GM12873 (cell line): ENCODE results near the gene MSL1.

Source experiments
- TF ChIP-seq, protein P1 (sequence below): IDR thresholded peaks from 2 replicates; pipeline ENCODE4 v1.5.1; 2012; ENCODE audit warnings: low read depth, mild to moderate bottlenecking, moderate library complexity, low read length, control low read depth; ENCODE audit not compliant: insufficient read depth; ENCODE audit errors: missing control alignments

Gene MSL1

DNA sequence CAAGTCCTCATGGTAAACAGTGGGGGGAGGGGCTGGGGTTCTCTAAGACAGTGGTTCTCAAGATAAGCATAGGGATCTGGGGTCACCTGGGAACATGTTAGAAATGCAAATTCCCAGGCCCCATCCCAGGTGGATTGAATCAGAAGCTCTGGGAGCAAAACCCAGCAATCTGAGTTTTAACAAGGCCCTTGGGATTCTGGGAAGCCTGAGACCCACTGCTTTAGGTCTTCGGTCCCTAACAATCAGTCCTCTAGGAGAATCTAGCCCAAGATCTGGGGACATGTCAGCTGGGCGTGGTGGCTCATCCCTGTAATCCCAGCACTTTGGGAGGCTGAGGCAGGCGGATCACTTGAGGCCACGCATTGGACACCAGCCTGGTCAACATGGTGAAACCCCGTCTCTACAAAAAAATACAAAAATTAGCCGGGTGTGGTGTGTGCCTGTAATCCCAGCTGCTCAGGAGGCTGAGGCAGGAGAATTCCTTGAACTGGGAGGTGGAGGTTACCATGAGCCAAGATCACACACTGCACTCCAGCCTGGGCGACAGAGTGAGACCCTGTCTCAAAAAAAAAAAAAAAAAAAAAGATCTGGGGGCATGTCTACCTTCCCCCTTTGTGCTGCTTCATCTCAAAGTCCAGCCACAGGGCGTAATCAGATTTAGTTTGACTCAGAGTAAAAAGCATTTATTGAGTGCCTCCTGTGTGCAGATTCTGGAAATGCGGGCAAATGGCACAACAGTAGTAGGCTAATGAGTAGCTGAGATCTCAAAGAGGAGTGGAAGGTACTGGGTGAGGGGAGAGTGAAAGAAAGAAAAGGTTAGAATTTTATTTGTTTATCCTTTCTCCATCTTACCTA, 12.6 kb upstream of the MSL1 start:
- TF ChIP-seq, protein P1, sequence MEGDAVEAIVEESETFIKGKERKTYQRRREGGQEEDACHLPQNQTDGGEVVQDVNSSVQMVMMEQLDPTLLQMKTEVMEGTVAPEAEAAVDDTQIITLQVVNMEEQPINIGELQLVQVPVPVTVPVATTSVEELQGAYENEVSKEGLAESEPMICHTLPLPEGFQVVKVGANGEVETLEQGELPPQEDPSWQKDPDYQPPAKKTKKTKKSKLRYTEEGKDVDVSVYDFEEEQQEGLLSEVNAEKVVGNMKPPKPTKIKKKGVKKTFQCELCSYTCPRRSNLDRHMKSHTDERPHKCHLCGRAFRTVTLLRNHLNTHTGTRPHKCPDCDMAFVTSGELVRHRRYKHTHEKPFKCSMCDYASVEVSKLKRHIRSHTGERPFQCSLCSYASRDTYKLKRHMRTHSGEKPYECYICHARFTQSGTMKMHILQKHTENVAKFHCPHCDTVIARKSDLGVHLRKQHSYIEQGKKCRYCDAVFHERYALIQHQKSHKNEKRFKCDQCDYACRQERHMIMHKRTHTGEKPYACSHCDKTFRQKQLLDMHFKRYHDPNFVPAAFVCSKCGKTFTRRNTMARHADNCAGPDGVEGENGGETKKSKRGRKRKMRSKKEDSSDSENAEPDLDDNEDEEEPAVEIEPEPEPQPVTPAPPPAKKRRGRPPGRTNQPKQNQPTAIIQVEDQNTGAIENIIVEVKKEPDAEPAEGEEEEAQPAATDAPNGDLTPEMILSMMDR = peak; percentile 41

DNA sequence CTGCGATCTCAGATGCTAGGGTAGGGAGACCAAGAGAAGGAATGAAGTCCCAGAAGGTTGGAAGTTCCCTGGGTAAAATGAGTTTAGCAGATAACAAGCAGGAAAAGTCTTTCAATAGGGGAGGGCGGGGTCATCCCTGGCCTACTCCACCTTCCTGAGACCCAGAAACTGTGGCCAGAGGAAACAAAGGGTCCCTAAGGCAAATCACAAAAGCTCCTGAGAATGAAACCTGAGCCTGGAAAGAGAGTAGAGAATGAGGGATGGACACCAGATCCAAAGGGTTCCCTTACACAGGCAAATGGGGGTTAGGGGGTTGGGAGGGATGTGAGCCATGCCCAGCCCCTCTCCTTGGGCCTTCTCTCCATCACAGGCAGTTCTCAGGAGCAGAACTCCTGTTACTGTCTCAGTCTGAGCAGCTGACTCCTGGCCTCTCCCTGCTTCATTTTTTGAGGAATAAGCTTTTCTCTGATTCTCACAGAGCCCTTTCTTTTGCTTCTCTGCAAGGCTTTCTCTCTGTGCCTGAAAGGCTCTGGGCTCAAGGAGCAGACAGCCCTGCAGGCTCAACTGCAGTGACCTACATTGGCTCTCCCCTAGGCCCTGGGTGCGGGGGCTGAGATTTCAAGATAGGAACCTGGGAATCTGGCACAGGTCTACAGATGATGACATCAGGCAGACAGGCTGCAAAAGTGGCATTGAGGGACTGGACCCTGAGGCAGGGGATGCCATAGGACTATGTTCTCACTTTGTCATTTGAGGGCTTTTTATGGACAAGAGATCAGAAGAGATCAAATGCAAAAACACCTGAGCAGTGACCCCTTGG, 11.5 kb upstream of the MSL1 start:
- TF ChIP-seq, protein P1 = no peak

DNA sequence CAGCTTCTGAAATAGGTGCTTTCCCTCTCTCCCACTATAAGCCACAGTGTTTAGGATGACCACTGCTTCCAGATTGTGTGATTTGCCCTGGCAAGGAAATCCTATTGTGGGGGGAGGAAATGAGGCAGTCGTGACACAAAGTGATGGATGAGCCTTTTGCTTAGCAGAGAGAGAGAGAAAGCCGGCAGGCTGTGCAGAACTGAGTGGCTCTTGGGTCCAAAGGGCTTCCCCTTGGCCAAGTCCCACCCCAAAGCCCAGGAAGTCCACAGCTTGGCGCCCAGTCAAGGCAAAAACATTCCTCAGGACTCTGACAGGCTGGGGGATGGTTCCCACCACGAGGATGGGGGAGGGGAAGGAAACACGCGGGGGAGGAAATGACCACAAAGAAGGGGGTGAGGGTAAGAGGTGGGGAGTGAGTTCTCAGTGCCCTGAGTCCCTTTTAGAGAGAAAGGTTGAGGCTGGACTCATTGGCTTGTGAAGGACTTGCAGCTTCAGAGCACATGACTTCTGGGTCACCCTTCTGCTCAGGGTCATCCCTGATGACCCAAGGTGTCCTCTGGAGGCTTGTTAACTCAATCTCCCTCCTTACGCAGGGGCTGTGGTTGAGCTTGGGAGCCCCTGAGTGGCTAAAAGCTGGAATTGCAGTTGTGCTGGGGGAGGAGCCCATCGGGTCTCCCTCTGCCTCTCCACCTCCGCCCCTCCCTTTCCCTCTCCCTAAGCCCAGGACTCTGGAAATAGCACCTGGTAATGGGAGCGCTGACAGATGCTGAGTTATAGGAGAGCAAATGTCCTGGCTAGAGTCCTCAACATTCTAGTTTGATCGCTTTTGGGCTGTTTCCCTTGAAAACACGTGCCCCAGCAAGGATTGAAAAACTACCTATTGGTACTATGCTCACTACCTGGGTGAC, 10.3 kb upstream of the MSL1 start:
- TF ChIP-seq, protein P1 = peak; percentile 82

DNA sequence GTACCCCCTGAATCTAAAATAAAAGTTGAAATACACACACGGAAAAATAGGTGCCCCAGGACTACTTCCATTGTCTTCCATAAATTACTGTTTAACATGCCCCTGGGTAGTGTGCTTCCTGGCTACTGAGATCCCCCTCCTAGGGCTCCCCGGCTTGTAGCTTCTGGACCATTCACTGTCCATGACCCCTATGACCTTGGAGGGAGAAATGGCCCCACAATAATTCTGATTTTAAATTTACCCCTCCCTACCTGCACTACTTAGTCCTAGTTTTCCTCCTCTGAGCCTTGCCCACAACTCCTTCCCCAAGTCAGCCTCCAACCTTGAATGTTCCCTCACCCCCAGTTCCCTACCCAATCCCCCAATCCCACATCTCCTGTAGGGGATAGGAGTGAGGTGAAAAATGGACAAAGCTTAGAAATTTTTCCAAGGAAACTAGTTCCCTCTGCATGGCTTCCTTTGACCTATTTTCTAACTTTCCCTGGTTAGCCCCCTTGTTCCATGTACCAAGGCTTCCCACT, 9.5 kb upstream of the MSL1 start:
- TF ChIP-seq, protein P1 = no peak

DNA sequence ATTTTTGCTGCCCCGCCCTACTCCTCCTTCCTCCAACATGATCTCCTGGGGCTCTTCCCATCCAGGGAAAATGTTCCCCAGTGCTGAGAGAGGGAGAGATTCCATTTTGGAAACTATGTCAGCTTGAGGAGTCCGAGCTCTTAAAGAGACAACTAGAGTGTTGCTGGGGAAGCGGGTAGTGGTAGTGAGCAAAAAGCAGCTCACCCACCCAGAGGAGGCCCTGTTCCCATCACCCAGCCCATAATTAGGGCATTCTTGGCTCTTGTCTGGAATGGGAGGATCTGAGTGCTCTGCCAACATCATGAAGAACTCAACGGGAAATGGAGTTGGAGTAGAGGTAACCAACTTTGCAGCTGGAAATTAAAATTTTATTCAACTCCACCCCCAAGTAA, 9.1 kb upstream of the MSL1 start:
- TF ChIP-seq, protein P1 = no peak

DNA sequence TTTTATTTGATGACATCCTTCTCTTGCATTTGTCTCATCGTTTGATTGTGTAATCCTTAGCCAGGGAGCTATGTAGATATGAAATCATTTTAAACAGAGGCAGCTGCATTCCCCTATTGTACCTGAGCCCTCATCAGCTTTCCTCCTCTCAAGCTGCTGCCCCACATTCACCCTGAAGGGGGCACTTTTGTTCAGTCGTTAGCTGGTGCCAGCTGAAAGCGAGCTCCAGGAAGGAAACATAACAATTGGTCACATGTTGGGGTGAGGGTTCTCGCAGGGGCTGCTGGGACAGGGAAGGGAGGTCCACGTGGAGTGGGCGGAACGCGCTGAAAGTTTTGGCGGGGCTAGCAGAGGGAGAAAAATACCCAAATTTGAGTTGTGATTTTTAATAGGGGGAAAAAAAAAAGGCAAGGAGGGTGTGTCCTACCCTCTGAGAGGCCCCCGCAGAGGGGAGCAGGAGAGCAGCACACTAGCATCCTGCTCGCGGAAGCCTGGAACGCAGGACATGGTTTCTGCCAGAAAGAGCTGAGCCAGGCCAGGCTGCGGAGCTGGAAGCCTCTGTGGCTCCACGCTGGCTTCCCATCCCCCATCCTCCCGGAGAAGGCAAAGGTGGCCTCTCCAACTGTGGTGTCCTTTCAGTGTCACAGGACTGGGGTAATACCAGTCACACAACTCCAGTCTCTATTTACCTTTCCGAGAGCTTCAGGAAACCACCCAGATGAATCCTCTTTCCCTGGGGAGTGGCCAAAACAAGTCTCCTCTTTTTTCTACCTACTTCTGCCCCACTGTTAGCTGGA, 8.5 kb upstream of the MSL1 start:
- TF ChIP-seq, protein P1 = peak; percentile 77
